ENCODE measurements around the gene ATP9B. TPM values are rescaled to one million over a fixed set of nuclear protein-coding genes. Genes with fewer than 3 reads are reported as not detected.
A peak's percentile ranks its signal among the peaks of the same experiment; 100 is the strongest.

ATP9B gene
- total RNA-seq, 1 donor from 2014 or later = 12.6 TPM

DNA sequence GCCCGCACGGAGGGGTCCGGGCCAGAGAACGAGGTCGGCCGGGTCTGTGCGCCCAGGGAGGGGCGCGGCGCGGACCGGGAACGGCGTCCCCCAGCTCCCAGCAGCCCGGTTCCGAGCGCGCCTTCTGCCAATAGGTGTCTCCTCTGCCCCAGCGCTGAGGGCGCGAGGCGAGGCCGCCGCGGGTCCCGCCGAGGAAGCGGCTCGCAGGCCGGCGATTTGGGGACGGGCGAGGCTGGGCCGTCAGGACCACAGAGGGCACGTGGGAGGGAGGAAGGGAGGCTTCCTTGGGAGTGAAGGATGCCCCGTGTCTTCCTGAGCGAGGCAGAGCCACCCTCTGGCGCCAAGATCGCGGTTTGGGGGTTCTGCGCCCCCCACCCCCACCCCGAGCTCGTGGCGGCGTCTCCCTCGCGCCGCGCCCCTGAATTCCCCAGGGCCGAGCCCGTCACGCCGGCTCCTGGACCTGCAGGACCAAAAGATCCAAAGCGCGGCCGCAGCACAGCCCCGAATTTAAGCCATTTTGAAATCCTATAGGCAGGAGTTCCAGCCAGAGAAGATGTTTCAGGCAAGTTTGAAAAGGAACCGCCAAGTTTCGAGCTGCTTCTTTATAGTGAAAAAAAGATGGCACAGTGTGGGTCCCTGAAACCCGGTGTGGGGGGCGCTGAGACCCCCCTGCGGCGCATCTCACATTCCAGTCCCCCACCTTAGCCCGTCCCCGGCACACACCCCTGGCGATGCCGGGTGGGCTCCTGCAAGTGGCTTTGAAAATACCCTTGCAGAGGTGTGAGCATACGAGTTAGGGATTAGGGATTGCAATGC is 327.4 kb downstream of the ATP9B start:
- H3K9me3 ChIP-seq (replicated peaks) = no peaks in the 10 kb centered on the region
- H3K27ac ChIP-seq (replicated peaks) = peak overlapping the region; percentile 98
- H3K36me3 ChIP-seq = no peaks in the 10 kb centered on the region
- H3K27me3 ChIP-seq (ENCODE audit: low read depth) = peaks cover 4% of the 10 kb centered on the region
- peaks cover 60% of the 10 kb centered on the region for H3K4me1 ChIP-seq
- intact Hi-C loops (cut with micrococcal nuclease) = loop anchor here (5.0 kb wide), 1 partner anchor 66 kb away; no protein-coding TSS in a partner anchor
- TF ChIP-seq, protein P1, sequence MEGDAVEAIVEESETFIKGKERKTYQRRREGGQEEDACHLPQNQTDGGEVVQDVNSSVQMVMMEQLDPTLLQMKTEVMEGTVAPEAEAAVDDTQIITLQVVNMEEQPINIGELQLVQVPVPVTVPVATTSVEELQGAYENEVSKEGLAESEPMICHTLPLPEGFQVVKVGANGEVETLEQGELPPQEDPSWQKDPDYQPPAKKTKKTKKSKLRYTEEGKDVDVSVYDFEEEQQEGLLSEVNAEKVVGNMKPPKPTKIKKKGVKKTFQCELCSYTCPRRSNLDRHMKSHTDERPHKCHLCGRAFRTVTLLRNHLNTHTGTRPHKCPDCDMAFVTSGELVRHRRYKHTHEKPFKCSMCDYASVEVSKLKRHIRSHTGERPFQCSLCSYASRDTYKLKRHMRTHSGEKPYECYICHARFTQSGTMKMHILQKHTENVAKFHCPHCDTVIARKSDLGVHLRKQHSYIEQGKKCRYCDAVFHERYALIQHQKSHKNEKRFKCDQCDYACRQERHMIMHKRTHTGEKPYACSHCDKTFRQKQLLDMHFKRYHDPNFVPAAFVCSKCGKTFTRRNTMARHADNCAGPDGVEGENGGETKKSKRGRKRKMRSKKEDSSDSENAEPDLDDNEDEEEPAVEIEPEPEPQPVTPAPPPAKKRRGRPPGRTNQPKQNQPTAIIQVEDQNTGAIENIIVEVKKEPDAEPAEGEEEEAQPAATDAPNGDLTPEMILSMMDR (IDR thresholded peaks at IDR 0.05; ENCODE audit: borderline replicate concordance) = peak; percentile 25
- H3K4me3 ChIP-seq = peak overlapping the region; percentile 80
- peak; percentile 66 for DNase-seq

DNA sequence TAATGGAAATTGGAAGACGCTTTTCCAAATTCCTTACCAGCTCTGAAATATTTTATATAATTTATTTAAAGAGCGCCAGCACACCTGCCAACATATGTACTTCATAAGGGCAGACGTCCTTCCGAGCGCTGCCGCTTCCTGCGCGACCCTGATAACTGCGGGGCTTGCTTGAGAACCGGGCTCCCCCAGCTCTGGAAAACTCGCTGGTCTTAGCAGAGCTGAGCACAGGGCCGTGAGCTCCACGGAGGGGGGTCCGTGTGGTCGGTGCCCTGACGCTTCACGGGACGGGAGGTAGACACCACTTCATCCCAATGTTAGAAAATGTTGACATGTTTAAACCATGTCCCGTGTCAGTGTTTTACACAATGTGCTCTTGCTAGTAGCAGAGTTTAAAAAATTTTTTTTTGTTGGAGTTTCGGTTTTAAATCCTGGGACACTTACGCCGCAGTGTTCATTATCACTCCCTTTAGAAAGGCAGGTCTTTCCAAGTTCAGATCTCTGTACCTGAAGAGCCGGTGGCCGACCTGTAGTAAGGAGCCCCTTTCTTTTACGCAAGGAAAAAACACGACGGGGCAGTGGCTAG is 328.1 kb downstream of the ATP9B start:
- Histone ChIP-seq H3K4me1 (peaks cover 67% of the 10 kb centered on the region), H3K27me3 (ENCODE audit: low read depth) (no peaks in the 10 kb centered on the region), H3K27ac (replicated peaks) (no peak overlapping the region), H3K36me3 (no peaks in the 10 kb centered on the region), H3K9me3 (replicated peaks) (no peaks in the 10 kb centered on the region), H3K4me3 (peak overlapping the region; percentile 80)
- no peak for DNase-seq
- TF ChIP-seq, protein P1 (IDR thresholded peaks at IDR 0.05; ENCODE audit: borderline replicate concordance) = no peak
- intact Hi-C loops (cut with micrococcal nuclease) = loop anchor here (5.0 kb wide), 1 partner anchor 65 kb away; no protein-coding TSS in a partner anchor

DNA sequence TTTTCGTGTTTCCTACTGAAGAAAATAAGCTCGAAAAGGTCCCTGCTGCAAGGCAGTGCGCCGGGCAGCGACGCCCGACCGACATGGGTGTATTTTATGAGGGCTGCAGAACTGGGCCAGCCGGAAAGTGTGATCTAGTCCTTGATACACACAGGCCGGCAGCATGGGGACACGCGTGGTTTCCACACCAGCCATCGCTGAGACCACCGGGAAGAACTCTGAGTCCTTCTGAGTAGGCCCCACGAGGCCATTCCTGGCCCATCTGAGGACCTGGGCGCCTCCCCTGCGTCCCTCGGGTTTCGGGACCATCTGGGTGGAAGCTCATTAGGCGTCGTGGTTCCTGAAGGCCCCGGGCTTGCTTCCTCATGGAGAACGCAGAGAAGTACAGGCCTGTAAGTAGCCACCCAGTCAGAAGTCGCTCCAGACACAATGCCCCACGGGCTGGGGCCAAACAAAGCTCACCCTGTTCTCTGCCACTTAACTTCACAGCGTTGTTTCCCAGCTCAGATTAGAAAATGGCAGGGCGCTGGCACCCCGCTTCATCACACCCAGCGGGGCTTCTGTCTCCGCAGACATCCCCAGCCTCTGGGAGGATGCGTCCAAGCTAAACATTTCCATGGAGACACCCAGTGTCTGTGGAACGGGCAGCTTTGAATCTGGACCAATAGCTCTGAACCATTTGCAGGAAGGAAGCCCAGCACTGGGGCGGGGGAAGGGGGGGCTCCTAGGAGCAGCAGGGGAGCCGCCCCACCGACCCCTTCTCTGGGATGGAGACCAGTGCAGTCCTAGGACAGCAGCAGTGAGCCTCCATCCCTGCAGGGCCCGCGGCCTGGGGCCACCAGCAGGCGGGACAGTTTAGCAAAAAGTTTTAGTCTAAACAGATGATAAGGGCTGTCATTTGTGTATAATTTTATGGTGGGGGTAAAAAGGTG is 328.9 kb downstream of the ATP9B start:
- Histone ChIP-seq H3K4me1 (peaks cover 68% of the 10 kb centered on the region), H3K27me3 (ENCODE audit: low read depth) (no peaks in the 10 kb centered on the region), H3K9me3 (replicated peaks) (no peaks in the 10 kb centered on the region), H3K36me3 (no peaks in the 10 kb centered on the region), H3K27ac (replicated peaks) (no peak overlapping the region), H3K4me3 (no peak overlapping the region)
- TF ChIP-seq, protein P1 (IDR thresholded peaks at IDR 0.05; ENCODE audit: borderline replicate concordance) = no peak
- peak; percentile 15 for DNase-seq
- intact Hi-C loops (cut with micrococcal nuclease) = loop anchor here (5.0 kb wide), 1 partner anchor 64 kb away; no protein-coding TSS in a partner anchor

DNA sequence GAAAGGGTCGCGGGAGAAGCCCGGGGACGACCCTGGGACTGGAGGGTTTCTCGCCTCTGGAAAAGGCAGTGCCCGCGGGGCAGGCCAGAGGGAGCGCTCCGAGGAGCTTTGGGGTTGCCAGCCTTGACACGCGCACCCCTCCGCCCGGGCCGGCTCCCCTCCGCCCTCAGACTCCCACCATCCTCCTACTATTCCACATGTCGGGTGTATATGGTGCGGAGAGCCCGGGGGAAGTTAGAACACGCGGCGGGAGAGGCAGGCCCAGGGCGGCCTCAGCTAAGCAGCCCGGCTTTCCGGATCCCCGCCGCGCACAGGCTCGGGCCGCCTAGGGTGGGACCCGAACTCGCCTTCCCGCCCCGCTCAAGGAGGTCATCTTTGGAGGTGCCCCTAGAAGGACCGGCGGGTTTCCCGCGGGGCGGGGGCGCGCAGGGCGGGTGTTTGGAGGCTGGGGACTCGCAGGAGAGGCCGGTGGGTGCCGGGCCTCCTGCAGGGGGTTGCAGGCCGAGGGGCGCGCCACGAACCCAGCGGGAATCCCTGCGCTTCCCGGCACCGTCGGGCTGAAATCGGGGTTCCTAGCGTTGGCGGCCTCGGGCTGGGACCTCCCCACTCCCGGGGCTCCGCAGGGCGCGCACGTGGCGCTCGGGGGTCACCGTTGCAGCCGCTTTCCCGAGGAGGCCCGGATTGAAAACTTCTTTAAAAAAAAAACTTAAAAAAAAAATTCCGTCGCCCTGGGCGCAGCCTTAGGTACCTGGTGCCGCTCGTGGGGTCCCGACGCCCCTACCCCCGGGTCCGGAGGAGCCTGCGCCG is 330.3 kb downstream of the ATP9B start:
- DNase-seq = peak; percentile 21
- Histone ChIP-seq H3K27me3 (ENCODE audit: low read depth) (no peaks in the 10 kb centered on the region), H3K9me3 (replicated peaks) (no peaks in the 10 kb centered on the region), H3K36me3 (no peaks in the 10 kb centered on the region), H3K27ac (replicated peaks) (peak overlapping the region; percentile 86), H3K4me3 (peak overlapping the region; percentile 92), H3K4me1 (peaks cover 71% of the 10 kb centered on the region)
- TF ChIP-seq, protein P1 (IDR thresholded peaks at IDR 0.05; ENCODE audit: borderline replicate concordance) = no peak
- intact Hi-C loops (cut with micrococcal nuclease) = loop anchor here (5.0 kb wide), 1 partner anchor 63 kb away; no protein-coding TSS in a partner anchor

All from left ventricle myocardium inferior (tissue), 1 donor.